Cardiac muscle cell (in vitro differentiated cells and primary cell): Measurements from ENCODE around the gene DHX9. TPM values are rescaled to one million over a fixed set of nuclear protein-coding genes. Genes with fewer than 3 reads are reported as not detected.

Source experiments
- DNase-seq, 2 donors: peaks; one replicate each; pipeline versions ENCODE4 v3.0.0 to v3.0.0-alpha.2; 2010 to 2017; ENCODE audit warnings: low read depth in 1 of 2, low spot score in 1 of 2
- H3K27ac ChIP-seq: fragments of 200-600 bp; sonication (generic); 2 replicates; pipeline ENCODE4 v1.5.1; 2016
- H3K27me3 ChIP-seq: fragments of 200-600 bp; sonication (generic); 2 replicates; pipeline ENCODE4 v1.6.0; 2016; ENCODE audit warnings: control low read depth
- H3K36me3 ChIP-seq: fragments of 200-600 bp; sonication (generic); 2 replicates; pipeline ENCODE4 v1.5.1; 2016; ENCODE audit warnings: control low read depth
- H3K4me1 ChIP-seq: fragments of 200-600 bp; sonication (generic); 2 replicates; pipeline ENCODE4 v1.8.1; 2017; ENCODE audit warnings: low read depth, mild to moderate bottlenecking, mixed run types
- H3K4me3 ChIP-seq: fragments of 200-600 bp; sonication (generic); 2 replicates; pipeline ENCODE4 v1.5.1; 2016; ENCODE audit warnings: mild to moderate bottlenecking
- H3K9me3 ChIP-seq: fragments of 200-600 bp; sonication (generic); 2 replicates; pipeline ENCODE4 v1.5.1; 2017; ENCODE audit warnings: low read depth, mild to moderate bottlenecking, control low read depth
- CTCF ChIP-seq: IDR thresholded peaks from 2 replicates; pipeline ENCODE4 v1.5.1; 2012; ENCODE audit warnings: low read depth, mild to moderate bottlenecking, low read length
- polyA plus RNA-seq: library from polyadenylated mRNA; unstranded; fragments of >200 nt; fragmentation: Nextera tagmentation; extraction: Ambion mirVana; gene quantifications from 2 replicates; pipeline ENCODE4 v1.2.1, GENCODE V29; 2016
- total RNA-seq: library from RNA; depleted of rRNA; stranded (reverse); fragments of >200 nt; gene quantifications from 2 replicates; pipeline ENCODE4 v1.2.3, GENCODE V29; 2016

The DHX9 gene
- total and polyA plus RNA-seq, 2 experiments from 2014 or later: 123 to 168 TPM

- H3K27ac ChIP-seq: no peak overlapping the region
- no peak overlapping the region for H3K4me3 ChIP-seq
- H3K9me3 ChIP-seq: no peaks in the 10 kb centered on the region
- H3K36me3 ChIP-seq: peaks cover 24% of the 10 kb centered on the region
- peaks cover 21% of the 10 kb centered on the region for H3K4me1 ChIP-seq
- no peak for TF ChIP-seq CTCF
- no peak for DNase-seq
- no peaks in the 10 kb centered on the region for H3K27me3 ChIP-seq
Measured at GRCh38 chr1:182842265-182842664, 3.1 kb downstream of the DHX9 start.

- no peak for DNase-seq
- H3K4me1 ChIP-seq: peaks cover 19% of the 10 kb centered on the region
- TF ChIP-seq CTCF: no peak
- H3K27me3 ChIP-seq: no peaks in the 10 kb centered on the region
- H3K36me3 ChIP-seq: peaks cover 45% of the 10 kb centered on the region
- no peaks in the 10 kb centered on the region for H3K9me3 ChIP-seq
- no peak overlapping the region for H3K4me3 ChIP-seq
- H3K27ac ChIP-seq: no peak overlapping the region
Measured at GRCh38 chr1:182845379-182845778, 6.2 kb downstream of the DHX9 start.

GRCh38 chr1:182845894-182846293 lies 6.7 kb downstream of the DHX9 start:
- no peak for DNase-seq
- TF ChIP-seq CTCF: no peak
- Histone ChIP-seq H3K9me3 (no peaks in the 10 kb centered on the region), H3K27ac (no peak overlapping the region), H3K27me3 (no peaks in the 10 kb centered on the region), H3K4me3 (no peak overlapping the region), H3K4me1 (peaks cover 14% of the 10 kb centered on the region), H3K36me3 (peaks cover 50% of the 10 kb centered on the region)

- no peaks in the 10 kb centered on the region for H3K9me3 ChIP-seq
- H3K36me3 ChIP-seq: peaks cover 62% of the 10 kb centered on the region
- no peak for TF ChIP-seq CTCF
- H3K4me1 ChIP-seq: peaks cover 3% of the 10 kb centered on the region
- H3K27ac ChIP-seq: no peak overlapping the region
- DNase-seq: no peak
- no peak overlapping the region for H3K4me3 ChIP-seq
- H3K27me3 ChIP-seq: no peaks in the 10 kb centered on the region
Measured at GRCh38 chr1:182847105-182847504, 8.0 kb downstream of the DHX9 start.

GRCh38 chr1:182848736-182849135 lies 9.6 kb downstream of the DHX9 start:
- DNase-seq: no peak
- H3K9me3 ChIP-seq: no peaks in the 10 kb centered on the region
- no peak for TF ChIP-seq CTCF
- H3K36me3 ChIP-seq: peaks cover 73% of the 10 kb centered on the region
- H3K27me3 ChIP-seq: no peaks in the 10 kb centered on the region
- H3K4me3 ChIP-seq: no peak overlapping the region
- H3K4me1 ChIP-seq: no peaks in the 10 kb centered on the region
- H3K27ac ChIP-seq: no peak overlapping the region

- Histone ChIP-seq H3K27me3 (no peaks in the 10 kb centered on the region), H3K36me3 (peaks cover 79% of the 10 kb centered on the region), H3K4me1 (no peaks in the 10 kb centered on the region), H3K27ac (no peak overlapping the region), H3K9me3 (no peaks in the 10 kb centered on the region), H3K4me3 (no peak overlapping the region)
- no peak for DNase-seq
- TF ChIP-seq CTCF: no peak
Measured at GRCh38 chr1:182850319-182850718, 11.2 kb downstream of the DHX9 start.
